Heart left ventricle (tissue), 13 donors: ENCODE results near the gene TMEM40.
"Not testable (repeated sequence)": the region's sequence is repeated elsewhere in the genome, so short reads cannot be mapped to it uniquely, and the experiment has no call there.

Experiments used
- POLR2A ChIP-seq, 2 donors: fragments of 450-650 bp; IDR thresholded peaks; one replicate each; pipeline ENCODE4 v1.6.1; 2017; ENCODE audit warnings: antibody characterized with exemption in 2 of 2, mild to moderate bottlenecking in 2 of 2, moderate library complexity in 2 of 2
- TF ChIP-seq, protein P1 (sequence below), 12 donors: fragments of 200-600 bp; sonication (generic) in 4 of 12; IDR thresholded peaks; one replicate each; pipeline versions ENCODE4 v1.5.0 to v1.8.0; 2018 to 2022; ENCODE audit warnings: antibody characterized with exemption in 12 of 12, mild to moderate bottlenecking in 5 of 12
- donor health status: ischemic (EF 13 %, LVEDD 7.1; RV severe dilation, severe dysfunction).
- donor health status: DM: no; HTN: yes; CAD: no.
- donor health status: DM: no; HTN: no; CAD: no.
- donor health status: ischemic (EF 25% LVEDD 6.9; RV normal size, moderate dysfunction).
- donor health status: ischemic (EF 25% LVEDD 5.7; RV mildly dilated, moderate dysfunction).
- donor health status: ischemic (EF 35%, LVEDD 5.7; RV mildly dilated, moderate dysfunction).
- donor health status: nonischemic (EF 11% LVEDD 7.7; RV severe dilation, severe dysfunction).
- donor health status: DM: yes; HTN: yes; CAD: no.
- donor health status: PGD.
- donor health status: ischemic (EF 29% LVEDD 5.4; RV normal size, mild dysfunction).
- donor health status: nonischemic (EF 23%, LVEDD 6.1; RV moderate dilation, normal function).

DNA sequence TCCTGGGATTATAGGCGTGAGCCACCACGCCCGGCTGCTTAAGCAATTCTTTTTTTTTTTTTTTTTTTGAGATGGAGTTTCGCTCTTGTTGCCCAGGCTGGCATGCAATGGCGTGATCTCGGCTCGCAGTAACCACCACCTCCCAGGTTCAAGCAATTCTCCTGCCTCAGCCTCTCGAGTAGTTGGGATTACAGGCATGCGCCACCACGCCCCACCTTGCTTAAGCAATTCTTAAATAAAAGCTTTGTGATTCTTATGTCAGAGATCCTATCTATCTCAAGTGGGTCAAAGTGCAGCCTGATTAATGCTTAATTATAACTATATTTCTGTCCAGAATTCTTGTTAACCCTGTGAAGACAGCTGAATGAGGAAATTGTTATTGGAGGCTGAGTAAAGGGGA is 57.5 kb downstream of the TMEM40 start:
- TF ChIP-seq, protein P1, sequence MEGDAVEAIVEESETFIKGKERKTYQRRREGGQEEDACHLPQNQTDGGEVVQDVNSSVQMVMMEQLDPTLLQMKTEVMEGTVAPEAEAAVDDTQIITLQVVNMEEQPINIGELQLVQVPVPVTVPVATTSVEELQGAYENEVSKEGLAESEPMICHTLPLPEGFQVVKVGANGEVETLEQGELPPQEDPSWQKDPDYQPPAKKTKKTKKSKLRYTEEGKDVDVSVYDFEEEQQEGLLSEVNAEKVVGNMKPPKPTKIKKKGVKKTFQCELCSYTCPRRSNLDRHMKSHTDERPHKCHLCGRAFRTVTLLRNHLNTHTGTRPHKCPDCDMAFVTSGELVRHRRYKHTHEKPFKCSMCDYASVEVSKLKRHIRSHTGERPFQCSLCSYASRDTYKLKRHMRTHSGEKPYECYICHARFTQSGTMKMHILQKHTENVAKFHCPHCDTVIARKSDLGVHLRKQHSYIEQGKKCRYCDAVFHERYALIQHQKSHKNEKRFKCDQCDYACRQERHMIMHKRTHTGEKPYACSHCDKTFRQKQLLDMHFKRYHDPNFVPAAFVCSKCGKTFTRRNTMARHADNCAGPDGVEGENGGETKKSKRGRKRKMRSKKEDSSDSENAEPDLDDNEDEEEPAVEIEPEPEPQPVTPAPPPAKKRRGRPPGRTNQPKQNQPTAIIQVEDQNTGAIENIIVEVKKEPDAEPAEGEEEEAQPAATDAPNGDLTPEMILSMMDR (IDR thresholded peaks at IDR 0.05): not testable (repeated sequence)
- TF ChIP-seq POLR2A (IDR thresholded peaks at IDR 0.05): not testable (repeated sequence)
